Ascending aorta (tissue), 2 donors: ENCODE results near the gene CX3CL1. TPM values are rescaled to one million over a fixed set of nuclear protein-coding genes. Genes with fewer than 3 reads are reported as not detected.

ENCODE experiments used
- DNase-seq, 2 donors: peaks; one replicate each; pipeline ENCODE4 v3.0.0-alpha.2; 2019; ENCODE audit warnings: low spot score in 2 of 2
- H3K27ac ChIP-seq, 2 donors: fragments of 200-600 bp; sonication (generic); one replicate each; pipeline ENCODE4 v1.5.1; 2016 to 2017; ENCODE audit warnings: mild to moderate bottlenecking in 1 of 2
- H3K27me3 ChIP-seq: fragments of 200-600 bp; sonication (generic); one replicate; pipeline ENCODE4 v1.5.1; 2017
- H3K36me3 ChIP-seq, 2 donors: fragments of 200-600 bp; sonication (generic); one replicate each; pipeline ENCODE4 v1.5.1; 2016
- H3K4me1 ChIP-seq, 2 donors: fragments of 200-600 bp; sonication (generic); one replicate each; pipeline ENCODE4 v1.5.1; 2016 to 2017; ENCODE audit warnings: mild to moderate bottlenecking in 1 of 2
- H3K4me3 ChIP-seq, 2 donors: fragments of 200-600 bp; sonication (generic); one replicate each; pipeline ENCODE4 v1.5.1; 2016 to 2017; ENCODE audit warnings: mild to moderate bottlenecking in 1 of 2
- H3K9me3 ChIP-seq, 2 donors: fragments of 200-600 bp; sonication (generic); one replicate each; pipeline ENCODE4 v1.5.1; 2016
- intact Hi-C: fragments of 100-400 bp; cut with DNase I; formaldehyde crosslinking; loops from one replicate; pipeline ENCODE4 v1.15.1; 2023
- total RNA-seq: library from RNA; depleted of rRNA; stranded (reverse); fragments of >200 nt; gene quantifications from one replicate; pipeline ENCODE4 v1.1.0, GENCODE V29; 2016
- TF ChIP-seq, protein P1 (sequence below), 3 experiments: fragments of 200-600 bp in 2 of 3; fragments of 450-650 bp in 1 of 3; sonication (generic) in 2 of 3; IDR thresholded peaks; one replicate each; pipeline ENCODE4 v1.5.1; 2016 to 2019; ENCODE audit warnings: antibody characterized with exemption in 3 of 3, mild to moderate bottlenecking in 1 of 3, moderate library complexity in 1 of 3

Gene CX3CL1
- total RNA-seq, 1 donor from 2014 or later = 251 TPM

DNA sequence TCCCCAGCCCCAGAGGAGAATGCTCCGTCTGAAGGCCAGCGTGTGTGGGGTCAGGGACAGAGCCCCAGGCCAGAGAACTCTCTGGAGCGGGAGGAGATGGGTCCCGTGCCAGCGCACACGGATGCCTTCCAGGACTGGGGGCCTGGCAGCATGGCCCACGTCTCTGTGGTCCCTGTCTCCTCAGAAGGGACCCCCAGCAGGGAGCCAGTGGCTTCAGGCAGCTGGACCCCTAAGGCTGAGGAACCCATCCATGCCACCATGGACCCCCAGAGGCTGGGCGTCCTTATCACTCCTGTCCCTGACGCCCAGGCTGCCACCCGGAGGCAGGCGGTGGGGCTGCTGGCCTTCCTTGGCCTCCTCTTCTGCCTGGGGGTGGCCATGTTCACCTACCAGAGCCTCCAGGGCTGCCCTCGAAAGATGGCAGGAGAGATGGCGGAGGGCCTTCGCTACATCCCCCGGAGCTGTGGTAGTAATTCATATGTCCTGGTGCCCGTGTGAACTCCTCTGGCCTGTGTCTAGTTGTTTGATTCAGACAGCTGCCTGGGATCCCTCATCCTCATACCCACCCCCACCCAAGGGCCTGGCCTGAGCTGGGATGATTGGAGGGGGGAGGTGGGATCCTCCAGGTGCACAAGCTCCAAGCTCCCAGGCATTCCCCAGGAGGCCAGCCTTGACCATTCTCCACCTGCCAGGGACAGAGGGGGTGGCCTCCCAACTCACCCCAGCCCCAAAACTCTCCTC, 10.4 kb downstream of the CX3CL1 start:
- Histone ChIP-seq H3K27me3 (no peaks in the 10 kb centered on the region), H3K27ac (peak overlapping the region; percentile 28 to 94), H3K4me1 (peaks cover 0 to 39% of the 10 kb centered on the region in 2 donors), H3K4me3 (no peak overlapping the region), H3K9me3 (no peaks in the 10 kb centered on the region), H3K36me3 (peaks cover 30% of the 10 kb centered on the region in 2 donors)
- TF ChIP-seq, protein P1, sequence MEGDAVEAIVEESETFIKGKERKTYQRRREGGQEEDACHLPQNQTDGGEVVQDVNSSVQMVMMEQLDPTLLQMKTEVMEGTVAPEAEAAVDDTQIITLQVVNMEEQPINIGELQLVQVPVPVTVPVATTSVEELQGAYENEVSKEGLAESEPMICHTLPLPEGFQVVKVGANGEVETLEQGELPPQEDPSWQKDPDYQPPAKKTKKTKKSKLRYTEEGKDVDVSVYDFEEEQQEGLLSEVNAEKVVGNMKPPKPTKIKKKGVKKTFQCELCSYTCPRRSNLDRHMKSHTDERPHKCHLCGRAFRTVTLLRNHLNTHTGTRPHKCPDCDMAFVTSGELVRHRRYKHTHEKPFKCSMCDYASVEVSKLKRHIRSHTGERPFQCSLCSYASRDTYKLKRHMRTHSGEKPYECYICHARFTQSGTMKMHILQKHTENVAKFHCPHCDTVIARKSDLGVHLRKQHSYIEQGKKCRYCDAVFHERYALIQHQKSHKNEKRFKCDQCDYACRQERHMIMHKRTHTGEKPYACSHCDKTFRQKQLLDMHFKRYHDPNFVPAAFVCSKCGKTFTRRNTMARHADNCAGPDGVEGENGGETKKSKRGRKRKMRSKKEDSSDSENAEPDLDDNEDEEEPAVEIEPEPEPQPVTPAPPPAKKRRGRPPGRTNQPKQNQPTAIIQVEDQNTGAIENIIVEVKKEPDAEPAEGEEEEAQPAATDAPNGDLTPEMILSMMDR (IDR thresholded peaks at IDR 0.05) = no peak
- intact Hi-C loops = no loop called here
- DNase-seq = no peak

DNA sequence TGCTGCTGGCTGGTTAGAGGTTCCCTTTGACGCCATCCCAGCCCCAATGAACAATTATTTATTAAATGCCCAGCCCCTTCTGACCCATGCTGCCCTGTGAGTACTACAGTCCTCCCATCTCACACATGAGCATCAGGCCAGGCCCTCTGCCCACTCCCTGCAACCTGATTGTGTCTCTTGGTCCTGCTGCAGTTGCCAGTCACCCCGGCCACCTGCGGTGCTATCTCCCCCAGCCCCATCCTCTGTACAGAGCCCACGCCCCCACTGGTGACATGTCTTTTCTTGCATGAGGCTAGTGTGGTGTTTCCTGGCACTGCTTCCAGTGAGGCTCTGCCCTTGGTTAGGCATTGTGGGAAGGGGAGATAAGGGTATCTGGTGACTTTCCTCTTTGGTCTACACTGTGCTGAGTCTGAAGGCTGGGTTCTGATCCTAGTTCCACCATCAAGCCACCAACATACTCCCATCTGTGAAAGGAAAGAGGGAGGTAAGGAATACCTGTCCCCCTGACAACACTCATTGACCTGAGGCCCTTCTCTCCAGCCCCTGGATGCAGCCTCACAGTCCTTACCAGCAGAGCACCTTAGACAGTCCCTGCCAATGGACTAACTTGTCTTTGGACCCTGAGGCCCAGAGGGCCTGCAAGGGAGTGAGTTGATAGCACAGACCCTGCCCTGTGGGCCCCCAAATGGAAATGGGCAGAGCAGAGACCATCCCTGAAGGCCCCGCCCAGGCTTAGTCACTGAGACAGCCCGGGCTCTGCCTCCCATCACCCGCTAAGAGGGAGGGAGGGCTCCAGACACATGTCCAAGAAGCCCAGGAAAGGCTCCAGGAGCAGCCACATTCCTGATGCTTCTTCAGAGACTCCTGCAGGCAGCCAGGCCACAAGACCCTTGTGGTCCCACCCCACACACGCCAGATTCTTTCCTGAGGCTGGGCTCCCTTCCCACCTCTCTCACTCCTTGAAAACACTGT, 11.3 kb downstream of the CX3CL1 start:
- DNase-seq = peak in 1 of 2 donors; percentile 77
- Histone ChIP-seq H3K4me1 (peaks cover 0 to 33% of the 10 kb centered on the region in 2 donors), H3K27ac (peak overlapping the region; percentile 65 to 75)

DNA sequence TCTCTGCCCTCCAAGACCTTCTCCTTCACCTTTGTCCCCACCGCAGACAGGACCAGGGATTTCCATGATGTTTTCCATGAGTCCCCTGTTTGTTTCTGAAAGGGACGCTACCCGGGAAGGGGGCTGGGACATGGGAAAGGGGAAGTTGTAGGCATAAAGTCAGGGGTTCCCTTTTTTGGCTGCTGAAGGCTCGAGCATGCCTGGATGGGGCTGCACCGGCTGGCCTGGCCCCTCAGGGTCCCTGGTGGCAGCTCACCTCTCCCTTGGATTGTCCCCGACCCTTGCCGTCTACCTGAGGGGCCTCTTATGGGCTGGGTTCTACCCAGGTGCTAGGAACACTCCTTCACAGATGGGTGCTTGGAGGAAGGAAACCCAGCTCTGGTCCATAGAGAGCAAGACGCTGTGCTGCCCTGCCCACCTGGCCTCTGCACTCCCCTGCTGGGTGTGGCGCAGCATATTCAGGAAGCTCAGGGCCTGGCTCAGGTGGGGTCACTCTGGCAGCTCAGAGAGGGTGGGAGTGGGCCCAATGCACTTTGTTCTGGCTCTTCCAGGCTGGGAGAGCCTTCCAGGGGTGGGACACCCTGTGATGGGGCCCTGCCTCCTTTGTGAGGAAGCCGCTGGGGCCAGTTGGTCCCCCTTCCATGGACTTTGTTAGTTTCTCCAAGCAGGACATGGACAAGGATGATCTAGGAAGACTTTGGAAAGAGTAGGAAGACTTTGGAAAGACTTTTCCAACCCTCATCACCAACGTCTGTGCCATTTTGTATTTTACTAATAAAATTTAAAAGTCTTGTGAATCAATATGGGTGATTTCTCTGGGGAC, 12.2 kb downstream of the CX3CL1 start:
- Histone ChIP-seq H3K4me3 (no peak overlapping the region), H3K36me3 (peaks cover 28 to 29% of the 10 kb centered on the region in 2 donors), H3K27ac (peak overlapping the region; percentile 65 to 75), H3K4me1 (peaks cover 0 to 27% of the 10 kb centered on the region in 2 donors), H3K27me3 (no peaks in the 10 kb centered on the region), H3K9me3 (no peaks in the 10 kb centered on the region)
- TF ChIP-seq, protein P1 (IDR thresholded peaks at IDR 0.05) = no peak
- intact Hi-C loops = loop anchor here (2.0 kb wide), 1 partner anchor 32 kb away; no protein-coding TSS in a partner anchor
- no peak for DNase-seq

More for the DNA sequence above, 11.3 kb downstream of the CX3CL1 start:
- Histone ChIP-seq H3K9me3 (no peaks in the 10 kb centered on the region), H3K36me3 (peaks cover 30% of the 10 kb centered on the region in 2 donors), H3K4me3 (no peak overlapping the region), H3K27me3 (no peaks in the 10 kb centered on the region)
- TF ChIP-seq, protein P1 (IDR thresholded peaks at IDR 0.05) = no peak
- intact Hi-C loops = loop anchor here (2.0 kb wide), 1 partner anchor 33 kb away; no protein-coding TSS in a partner anchor

DNA sequence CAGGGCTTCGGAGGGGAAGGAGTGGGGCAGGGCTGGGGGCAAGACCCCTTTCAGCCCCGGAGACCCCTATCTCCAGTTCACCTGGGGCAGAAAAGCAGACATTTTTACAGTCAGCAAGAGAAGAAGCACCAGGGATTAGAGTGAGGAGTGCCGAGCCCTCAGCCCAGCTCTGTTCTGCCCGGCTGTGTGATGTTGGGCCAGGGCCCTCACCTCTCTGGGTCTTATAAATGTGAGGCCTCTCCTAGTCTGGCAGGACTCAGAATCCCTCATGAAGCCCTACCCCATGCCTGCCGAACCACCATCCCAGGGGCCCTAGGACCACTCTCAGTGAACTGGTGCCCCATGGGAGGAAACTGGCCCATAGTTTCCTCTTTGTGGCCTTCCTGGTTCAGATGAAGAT, 12.8 kb downstream of the CX3CL1 start:
- intact Hi-C loops = loop anchor here (2.0 kb wide), 1 partner anchor 32 kb away; no protein-coding TSS in a partner anchor
- TF ChIP-seq, protein P1 (IDR thresholded peaks at IDR 0.05) = no peak
- DNase-seq = no peak
- H3K9me3 ChIP-seq = no peaks in the 10 kb centered on the region
- no peaks in the 10 kb centered on the region for H3K27me3 ChIP-seq
- H3K36me3 ChIP-seq = peaks cover 22 to 23% of the 10 kb centered on the region in 2 donors
- peak overlapping the region in 1 of 2 donors; percentile 75 for H3K27ac ChIP-seq
- peaks cover 0 to 23% of the 10 kb centered on the region in 2 donors for H3K4me1 ChIP-seq
- no peak overlapping the region for H3K4me3 ChIP-seq
